ENCODE measurements around the gene STRN3.
"Not testable (repeated sequence)": the region's sequence is repeated elsewhere in the genome, so short reads cannot be mapped to it uniquely, and the experiment has no call there.

DNA sequence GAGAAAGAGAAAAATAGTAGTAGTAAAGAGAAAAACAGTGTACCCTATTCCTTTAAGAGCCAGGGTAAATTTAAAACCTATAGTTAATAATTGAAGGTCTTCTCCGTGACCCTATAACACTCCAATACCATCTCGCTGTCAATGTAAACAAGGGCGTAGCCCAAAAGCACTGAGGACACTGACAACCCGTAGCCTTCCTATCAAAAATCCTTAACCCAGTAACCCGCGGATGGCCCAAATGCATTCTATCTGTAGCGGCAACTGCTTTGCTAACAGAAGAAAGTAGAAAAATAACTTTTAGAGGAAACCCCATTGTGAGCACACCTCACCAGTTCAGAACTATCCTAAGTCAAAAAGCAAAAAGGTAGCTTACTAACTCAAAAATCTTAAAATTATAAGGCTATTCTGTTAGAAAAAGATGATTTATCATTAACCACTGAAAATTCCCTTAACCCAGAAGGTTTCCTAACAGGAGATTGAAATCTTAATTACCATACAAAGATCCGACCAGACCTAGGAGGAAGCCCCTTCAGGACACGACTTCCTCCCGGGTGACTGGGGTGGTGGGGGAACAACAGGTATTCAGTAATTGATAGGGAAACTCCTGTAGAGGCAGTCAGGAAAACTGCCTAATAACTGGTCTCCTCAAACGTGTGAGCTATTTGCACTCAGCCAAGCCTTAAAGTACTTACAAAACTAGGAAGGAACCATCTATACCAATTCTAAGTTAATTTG lies 58.6 kb downstream of the STRN3 start:
- TF ChIP-seq, protein P1, sequence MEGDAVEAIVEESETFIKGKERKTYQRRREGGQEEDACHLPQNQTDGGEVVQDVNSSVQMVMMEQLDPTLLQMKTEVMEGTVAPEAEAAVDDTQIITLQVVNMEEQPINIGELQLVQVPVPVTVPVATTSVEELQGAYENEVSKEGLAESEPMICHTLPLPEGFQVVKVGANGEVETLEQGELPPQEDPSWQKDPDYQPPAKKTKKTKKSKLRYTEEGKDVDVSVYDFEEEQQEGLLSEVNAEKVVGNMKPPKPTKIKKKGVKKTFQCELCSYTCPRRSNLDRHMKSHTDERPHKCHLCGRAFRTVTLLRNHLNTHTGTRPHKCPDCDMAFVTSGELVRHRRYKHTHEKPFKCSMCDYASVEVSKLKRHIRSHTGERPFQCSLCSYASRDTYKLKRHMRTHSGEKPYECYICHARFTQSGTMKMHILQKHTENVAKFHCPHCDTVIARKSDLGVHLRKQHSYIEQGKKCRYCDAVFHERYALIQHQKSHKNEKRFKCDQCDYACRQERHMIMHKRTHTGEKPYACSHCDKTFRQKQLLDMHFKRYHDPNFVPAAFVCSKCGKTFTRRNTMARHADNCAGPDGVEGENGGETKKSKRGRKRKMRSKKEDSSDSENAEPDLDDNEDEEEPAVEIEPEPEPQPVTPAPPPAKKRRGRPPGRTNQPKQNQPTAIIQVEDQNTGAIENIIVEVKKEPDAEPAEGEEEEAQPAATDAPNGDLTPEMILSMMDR (IDR thresholded peaks at IDR 0.05; ENCODE audit: low read depth, low read length): not testable (repeated sequence)
- not testable (repeated sequence) for TF ChIP-seq POLR2A (IDR thresholded peaks at IDR 0.05; ENCODE audit: extremely low read depth, insufficient read length)
